Measurements from ENCODE around the gene FOXP4. TPM values are rescaled to one million over a fixed set of nuclear protein-coding genes. Genes with fewer than 3 reads are reported as not detected.

FOXP4 gene
- total and polyA plus RNA-seq, 2 of the 13 experiments (the other 11 are each of a cell fraction or from before 2014, with no cell fraction given): 11.0 to 12.4 TPM

GRCh38 chr6:41502566-41502916 lies 43.6 kb upstream of the FOXP4 start (continued):
- no peak for TF ChIP-seq ETV5 (CRISPR knock-in tag; IDR thresholded peaks at IDR 0.05; ENCODE audit: borderline replicate concordance)
- 0 out of 2 replicates have a peak, but pooled peaks have one; percentile 29 for TF ChIP-seq TBX2 (CRISPR knock-in tag; IDR thresholded peaks at IDR 0.05; ENCODE audit: borderline replicate concordance)
- TF ChIP-seq CTCF (CRISPR knock-in tag; IDR thresholded peaks at IDR 0.05): no peak
- 0 out of 2 replicates have a peak, but pooled peaks have one; percentile 31 for TF ChIP-seq PHF21A (CRISPR knock-in tag; IDR thresholded peaks at IDR 0.05)
- TF ChIP-seq KLF6 (CRISPR knock-in tag; IDR thresholded peaks at IDR 0.05): no peak
- peak; percentile 84; the same call in 1 of the 2 replicates for TF ChIP-seq ZNF414 (CRISPR knock-in tag; IDR thresholded peaks at IDR 0.05)
- TF ChIP-seq PLSCR1 (CRISPR knock-in tag; IDR thresholded peaks at IDR 0.05; ENCODE audit: borderline replicate concordance): no peak
- TF ChIP-seq RFXAP (CRISPR knock-in tag; IDR thresholded peaks at IDR 0.05; ENCODE audit: borderline replicate concordance): no peak
- no peak for TF ChIP-seq ATF5 (CRISPR knock-in tag; IDR thresholded peaks at IDR 0.05; ENCODE audit: low read depth)
- TF ChIP-seq USF2 (IDR thresholded peaks at IDR 0.05; ENCODE audit: low read depth, low read length): no peak
- no peak for TF ChIP-seq USF2 (CRISPR knock-in tag; IDR thresholded peaks at IDR 0.05; ENCODE audit: borderline replicate concordance)
- TF ChIP-seq SPEN (CRISPR knock-in tag; IDR thresholded peaks at IDR 0.05; ENCODE audit: low read depth): no peak
- TF ChIP-seq KDM3A (CRISPR knock-in tag; IDR thresholded peaks at IDR 0.05; ENCODE audit: low read depth): no peak
- TF ChIP-seq ZNF607 (CRISPR knock-in tag; IDR thresholded peaks at IDR 0.05; ENCODE audit: borderline replicate concordance): no peak
- 0 out of 2 replicates have a peak, but pooled peaks have one; percentile 33 for TF ChIP-seq SALL2 (CRISPR knock-in tag; IDR thresholded peaks at IDR 0.05)

Measured in HepG2 (cell line).